ENCODE data around the gene PKD1L1.

DNA sequence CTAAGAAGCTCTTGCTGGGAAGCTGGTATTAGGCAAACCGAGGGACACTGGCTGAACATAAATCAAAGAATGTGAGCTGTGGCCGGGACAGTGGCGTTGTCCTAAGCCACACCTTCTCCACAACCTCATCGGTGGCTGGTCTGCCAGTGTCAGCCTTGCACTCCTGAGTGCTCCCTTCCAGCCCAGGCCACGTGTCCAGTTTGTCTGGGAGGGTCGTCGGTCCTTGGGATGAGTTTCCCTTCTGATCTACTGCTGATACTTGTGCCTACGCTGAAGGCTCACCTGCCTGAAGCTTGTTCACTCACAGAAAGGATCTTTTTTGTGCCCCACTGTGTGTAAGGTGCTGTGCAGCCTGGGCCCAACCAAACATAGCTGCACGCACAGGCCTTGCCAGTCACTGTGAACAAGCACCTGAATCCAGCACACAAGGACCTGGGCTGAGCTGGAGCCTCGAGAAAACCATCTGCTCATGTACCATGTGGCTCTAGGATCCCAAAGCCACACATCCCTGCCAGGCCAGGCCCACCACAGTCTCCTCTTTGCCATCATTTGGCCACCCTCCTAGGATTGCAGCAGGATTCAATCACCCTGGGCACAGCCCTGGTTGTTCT lies 116.1 kb downstream of the PKD1L1 start:
- no peak for TF ChIP-seq CTCF (IDR thresholded peaks at IDR 0.05)
- no peak for TF ChIP-seq POLR2A (IDR thresholded peaks at IDR 0.05)
